HG03108 (cell line): ENCODE results near the gene MRPS10.
A peak's percentile ranks its signal among the peaks of the same experiment; 100 is the strongest.
"Not testable (repeated sequence)": the region's sequence is repeated elsewhere in the genome, so short reads cannot be mapped to it uniquely, and the experiment has no call there.

Experiments used
- ATAC-seq: cut with Tn5 transposase; IDR thresholded peaks from one replicate; pipeline ENCODE4 v1.9.1; 2021; ENCODE audit warnings: moderate library complexity; ENCODE audit not compliant: unreplicated experiment

Gene MRPS10

DNA sequence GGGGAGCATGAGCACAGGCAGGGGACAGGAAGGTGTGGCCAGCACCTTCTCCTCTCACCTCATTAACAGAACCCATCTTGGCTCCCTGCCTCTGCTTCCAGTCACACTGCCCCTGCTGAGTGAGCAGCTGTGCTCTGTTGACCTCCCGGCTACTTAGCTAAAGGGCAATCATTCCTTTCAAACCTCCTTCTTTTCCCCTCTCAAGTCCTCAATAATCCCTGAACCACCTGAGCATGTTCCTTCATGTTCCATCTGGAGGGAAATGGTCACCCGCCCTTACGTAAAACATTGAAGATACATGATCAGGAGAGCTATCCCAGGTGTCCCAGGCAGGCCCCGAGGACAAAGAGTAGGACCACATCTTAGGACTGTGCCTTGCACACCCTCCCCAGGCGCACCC is 21.7 kb upstream of the MRPS10 start:
- ATAC-seq: no peak

- no peak for ATAC-seq
These were observed 20.2 kb upstream of the MRPS10 start for GRCh38 chr6:42237857-42238256.

- ATAC-seq: no peak
These were observed 19.2 kb upstream of the MRPS10 start for GRCh38 chr6:42236682-42237473.

GRCh38 chr6:42236030-42236429 is 18.4 kb upstream of the MRPS10 start:
- ATAC-seq: no peak

DNA sequence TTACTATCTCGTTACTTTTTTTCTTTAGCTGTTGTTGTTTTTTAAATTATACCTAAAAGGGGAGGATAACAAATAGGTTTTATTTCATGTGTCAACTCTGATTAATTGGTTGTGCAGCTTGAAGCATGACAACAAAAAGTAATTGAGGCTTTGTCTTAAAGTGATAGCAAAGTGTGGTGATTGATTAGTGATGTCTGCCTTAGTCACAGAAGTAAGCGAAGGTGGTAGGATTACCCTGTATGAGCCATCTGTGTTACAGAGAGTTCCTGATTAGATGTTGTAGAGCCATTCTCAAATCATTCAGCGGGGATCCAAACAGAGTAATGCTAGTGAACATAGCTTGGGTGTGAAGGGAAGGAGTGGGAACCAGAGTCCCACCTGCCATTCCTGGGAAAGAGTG is 14.4 kb upstream of the MRPS10 start:
- no peak for ATAC-seq

DNA sequence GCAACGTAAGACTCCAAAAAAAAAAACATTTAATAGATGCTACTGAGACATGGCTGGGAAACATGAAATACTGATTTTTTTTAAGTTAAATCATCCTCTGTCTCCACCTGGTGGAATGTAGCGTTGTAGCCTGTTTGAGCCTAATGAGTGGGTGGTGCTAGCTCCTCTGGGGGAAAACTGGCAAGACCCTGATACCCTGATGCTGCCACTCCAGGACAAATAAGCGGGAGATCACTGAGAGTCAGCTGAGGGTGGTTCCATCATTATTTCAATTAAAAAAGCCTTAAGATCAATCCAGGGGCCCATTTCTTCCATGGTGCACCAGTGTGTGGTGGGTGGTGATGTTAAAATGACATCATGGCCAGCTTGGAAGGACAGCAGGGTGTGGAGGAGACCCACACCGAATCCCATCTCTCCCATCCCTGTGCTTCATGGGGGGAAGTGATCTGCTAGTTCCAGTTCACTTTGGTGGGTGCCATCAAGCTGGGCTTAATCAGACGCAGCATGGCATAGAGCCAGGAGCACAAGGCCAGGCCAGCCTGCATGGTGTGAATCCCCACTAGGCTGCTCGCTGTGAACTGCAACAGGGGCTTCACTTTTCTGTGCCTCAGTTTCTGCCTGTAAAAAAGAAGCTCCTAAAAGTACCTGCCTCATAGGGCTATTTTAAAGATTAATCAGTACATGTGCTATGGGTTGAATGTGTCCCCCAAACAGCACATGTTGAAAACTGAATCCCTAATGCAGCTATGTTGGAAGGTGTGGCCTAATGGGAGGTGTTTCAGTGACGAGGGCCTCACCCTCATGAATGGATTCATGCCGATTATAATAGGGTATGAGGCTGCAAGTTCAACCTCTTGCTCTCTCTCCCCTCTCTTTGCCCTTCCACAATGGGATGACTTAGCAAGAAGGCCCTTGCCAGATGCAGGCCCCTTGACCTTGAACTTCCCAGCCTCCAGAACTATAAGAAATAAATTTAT is 13.0 kb upstream of the MRPS10 start:
- no peak for ATAC-seq

DNA sequence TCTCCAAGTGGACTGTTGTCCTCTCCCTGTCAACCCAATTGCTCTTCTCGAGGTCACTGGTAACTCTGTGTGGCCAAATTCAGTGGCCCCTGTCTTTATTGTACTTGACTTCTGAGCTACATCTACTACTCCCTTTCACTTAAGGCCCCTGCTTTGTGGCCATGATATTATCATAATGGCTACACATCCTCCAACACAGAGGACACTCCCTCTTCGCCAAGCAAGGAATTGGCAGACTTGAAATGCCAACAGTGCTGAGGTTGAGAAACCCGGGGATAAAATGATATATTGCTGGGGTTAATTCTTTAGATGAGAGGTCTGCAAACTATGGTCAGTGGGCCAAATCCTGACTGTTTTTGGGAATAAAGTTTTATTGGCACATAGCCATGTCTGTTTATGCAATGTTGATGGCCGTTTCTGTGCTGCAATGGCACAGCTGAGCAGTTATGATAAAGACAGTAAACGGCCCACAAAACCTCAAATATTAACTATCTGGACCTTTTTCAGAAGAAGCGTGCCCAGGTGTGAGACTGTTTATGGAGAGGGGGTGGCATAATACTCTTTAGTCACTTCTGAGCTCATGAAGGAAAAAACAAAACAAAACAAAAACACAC is 12.0 kb upstream of the MRPS10 start:
- ATAC-seq: no peak

- ATAC-seq: no peak
These were observed 10.6 kb upstream of the MRPS10 start for GRCh38 chr6:42228305-42228704.

GRCh38 chr6:42227173-42227850 is 9.7 kb upstream of the MRPS10 start:
- ATAC-seq: no peak

DNA sequence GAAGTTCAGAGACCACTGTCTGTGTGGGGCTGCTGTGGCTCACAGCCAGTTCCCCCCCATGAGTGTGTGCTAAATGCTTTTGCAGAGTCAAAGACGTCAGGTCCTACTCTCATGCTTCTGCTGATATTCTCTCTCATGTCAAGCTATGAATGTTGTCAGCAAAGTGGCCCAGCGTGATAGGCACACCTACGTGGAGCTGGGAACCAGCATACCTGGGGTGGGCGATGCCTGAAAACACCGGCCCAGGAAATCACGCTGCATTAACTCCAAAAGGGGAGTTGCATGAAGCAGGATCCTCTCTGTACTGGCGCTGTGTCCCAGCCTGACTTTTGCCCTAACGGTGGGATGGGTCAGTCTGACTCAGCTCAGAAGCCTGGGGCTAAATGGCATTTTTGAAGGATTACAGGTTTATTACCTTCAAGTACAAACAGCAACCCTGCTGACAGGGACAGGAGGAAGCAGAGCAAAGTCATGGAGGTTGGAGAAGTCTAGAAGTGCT is 9.0 kb upstream of the MRPS10 start:
- ATAC-seq: no peak

GRCh38 chr6:42226161-42226611 is 8.5 kb upstream of the MRPS10 start:
- no peak for ATAC-seq

- no peak for ATAC-seq
These were observed 7.8 kb upstream of the MRPS10 start for GRCh38 chr6:42225419-42225818.

DNA sequence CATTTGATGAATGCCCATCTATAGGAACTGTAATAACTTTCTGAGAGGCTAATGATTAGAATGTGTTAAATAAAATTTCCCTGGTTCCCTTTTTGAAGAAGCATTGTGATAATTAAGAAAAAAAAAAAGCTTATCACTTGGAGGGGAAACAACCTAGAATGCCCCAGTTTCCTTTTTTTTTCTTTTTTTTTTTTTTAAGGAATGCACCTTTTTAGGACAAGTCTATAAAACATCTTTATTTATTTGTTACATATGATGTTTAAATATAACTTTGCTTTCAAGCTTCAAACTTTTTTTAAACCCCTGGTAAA is 7.3 kb upstream of the MRPS10 start:
- no peak for ATAC-seq

DNA sequence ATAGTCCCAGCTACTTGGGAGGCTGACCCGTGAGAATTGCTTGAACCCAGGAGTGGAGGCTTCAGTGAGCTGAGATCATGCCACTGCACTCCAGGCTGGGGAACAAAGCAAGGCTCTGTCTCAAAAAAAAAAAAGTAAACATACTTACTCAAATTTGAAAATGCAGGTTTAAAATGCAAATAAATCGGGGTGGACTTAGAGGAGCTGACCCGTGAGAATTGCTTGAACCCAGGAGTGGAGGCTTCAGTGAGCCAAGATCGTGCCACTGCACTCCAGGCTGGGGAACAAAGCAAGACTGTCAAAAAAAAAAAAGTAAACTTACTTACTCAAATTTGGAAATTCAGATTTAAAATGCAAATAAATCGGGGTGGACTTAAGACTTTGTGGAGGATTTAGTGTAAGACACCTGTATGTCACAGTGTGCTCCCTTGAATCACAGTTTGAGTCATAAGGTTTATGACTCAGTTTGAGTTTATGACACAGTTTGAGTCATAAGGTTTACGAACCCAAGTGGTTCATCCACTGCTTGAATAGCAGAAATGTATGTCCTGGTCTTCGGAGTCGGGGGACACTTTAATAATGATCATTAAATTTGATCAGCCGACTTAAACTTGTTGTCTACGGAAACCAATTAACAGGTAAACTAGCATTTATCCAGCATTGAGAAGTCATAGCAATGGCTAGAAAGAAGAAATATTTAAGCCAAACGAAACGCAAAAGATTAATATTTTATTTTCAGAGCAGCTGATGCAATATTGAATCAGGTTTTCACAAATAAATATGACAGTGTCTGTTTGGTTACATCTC is 6.8 kb upstream of the MRPS10 start:
- ATAC-seq: peak; percentile 77

GRCh38 chr6:42222448-42222847 is 4.8 kb upstream of the MRPS10 start:
- ATAC-seq: no peak

- ATAC-seq: no peak
These were observed 3.9 kb upstream of the MRPS10 start for GRCh38 chr6:42221546-42221945.

DNA sequence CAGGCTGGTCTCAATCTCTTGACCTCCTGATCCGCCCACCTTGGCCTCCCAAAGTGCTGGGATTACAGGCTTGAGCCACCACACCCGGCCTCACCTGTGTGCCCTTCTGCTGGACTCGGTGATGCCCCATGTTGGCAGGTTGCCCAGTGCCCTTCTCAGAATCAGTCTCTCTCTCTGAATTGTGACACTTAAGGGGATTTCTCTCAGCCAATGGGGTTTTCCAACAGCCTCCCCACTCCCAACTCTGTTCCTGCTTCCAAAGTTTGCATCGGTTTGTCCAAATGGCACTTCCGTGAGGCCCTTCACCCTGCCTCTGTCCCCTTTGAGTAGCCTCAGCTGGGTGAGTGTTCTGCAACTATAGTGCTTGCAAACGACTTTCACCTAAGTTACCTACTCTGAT is 3.1 kb upstream of the MRPS10 start:
- ATAC-seq: no peak

- ATAC-seq: no peak
These were observed 523 bp downstream of the MRPS10 start for GRCh38 chr6:42217157-42217518.

DNA sequence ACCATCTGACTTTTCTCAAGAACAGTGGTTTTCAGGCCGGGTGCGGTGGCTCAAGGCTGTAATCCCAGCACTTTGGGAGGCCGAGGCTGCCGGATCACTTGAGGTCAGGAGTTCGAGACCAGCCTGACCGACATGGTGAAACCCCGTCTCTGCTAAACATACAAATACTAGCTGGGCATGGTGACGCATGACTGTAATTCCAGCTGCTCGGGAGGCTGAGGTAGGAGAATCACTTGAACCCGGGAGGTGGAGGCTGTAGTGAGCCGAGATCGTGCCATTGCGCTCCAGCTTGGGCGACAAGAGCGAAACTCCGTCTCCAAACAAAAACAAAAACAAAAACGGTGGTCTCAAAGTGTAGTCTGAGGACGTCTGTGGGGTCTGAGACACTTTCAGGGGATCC is 1.2 kb downstream of the MRPS10 start:
- not testable (repeated sequence) for ATAC-seq

DNA sequence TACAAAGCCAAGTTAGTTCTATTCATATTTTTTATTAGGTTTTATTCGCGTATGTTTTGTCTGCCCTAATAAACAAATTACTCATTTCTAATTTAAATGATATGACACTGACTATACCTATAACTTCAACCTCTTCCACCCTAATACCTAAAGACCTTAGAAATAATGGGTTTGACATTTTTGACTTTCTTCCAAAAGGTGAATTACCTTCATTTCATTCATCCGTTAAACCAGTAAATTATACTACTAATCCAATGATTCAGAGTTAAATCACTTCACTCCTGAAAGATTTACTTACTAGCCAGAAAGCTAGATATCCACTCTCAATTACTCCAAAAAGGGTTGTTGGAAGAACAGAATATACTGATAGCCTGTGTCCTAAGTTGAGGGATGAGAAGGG is 5.2 kb downstream of the MRPS10 start:
- ATAC-seq: no peak
